RPMI7951 (cell line): Measurements from ENCODE around the gene OPCML. TPM values are rescaled to one million over a fixed set of nuclear protein-coding genes. Genes with fewer than 3 reads are reported as not detected.

Experiments
- DNase-seq: peaks from one replicate; pipeline ENCODE4 v3.0.0-alpha.2; 2012; ENCODE audit warnings: low read depth
- total RNA-seq: library from RNA; depleted of rRNA; stranded (reverse); fragments of >200 nt; shearing (Covaris generic); gene quantifications from 2 replicates; pipeline ENCODE4 v1.2.3, GENCODE V29; 2014

The OPCML gene
- total RNA-seq, 1 experiment from 2014 or later: not detected

- no peak for DNase-seq
Observed at GRCh38 chr11:133075351-133075750, 456.9 kb downstream of the OPCML start.

- no peak for DNase-seq
Observed at GRCh38 chr11:133072858-133073582, 459.3 kb downstream of the OPCML start.

GRCh38 chr11:133072378-133072777 lies 459.9 kb downstream of the OPCML start:
- DNase-seq: peak; percentile 32

DNA sequence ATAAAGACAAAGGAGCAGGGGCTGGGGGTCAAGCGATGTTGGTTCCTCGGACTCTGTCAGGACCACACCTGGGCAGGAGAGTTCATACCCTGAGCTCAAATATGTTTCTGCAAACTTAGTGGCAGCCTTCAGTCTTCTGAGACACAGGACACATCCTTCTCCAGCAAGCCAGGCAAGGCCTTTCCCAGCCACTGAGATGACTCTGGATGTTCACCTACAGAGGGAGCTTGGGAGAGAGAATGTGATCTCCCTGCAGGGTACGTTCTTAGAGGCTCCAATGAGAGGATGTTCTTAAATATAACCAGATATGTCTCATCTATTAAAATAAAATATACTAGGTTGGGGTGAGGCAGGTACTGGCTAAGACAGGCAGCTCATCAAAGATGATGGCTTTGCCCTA lies 461.5 kb downstream of the OPCML start:
- no peak for DNase-seq

DNA sequence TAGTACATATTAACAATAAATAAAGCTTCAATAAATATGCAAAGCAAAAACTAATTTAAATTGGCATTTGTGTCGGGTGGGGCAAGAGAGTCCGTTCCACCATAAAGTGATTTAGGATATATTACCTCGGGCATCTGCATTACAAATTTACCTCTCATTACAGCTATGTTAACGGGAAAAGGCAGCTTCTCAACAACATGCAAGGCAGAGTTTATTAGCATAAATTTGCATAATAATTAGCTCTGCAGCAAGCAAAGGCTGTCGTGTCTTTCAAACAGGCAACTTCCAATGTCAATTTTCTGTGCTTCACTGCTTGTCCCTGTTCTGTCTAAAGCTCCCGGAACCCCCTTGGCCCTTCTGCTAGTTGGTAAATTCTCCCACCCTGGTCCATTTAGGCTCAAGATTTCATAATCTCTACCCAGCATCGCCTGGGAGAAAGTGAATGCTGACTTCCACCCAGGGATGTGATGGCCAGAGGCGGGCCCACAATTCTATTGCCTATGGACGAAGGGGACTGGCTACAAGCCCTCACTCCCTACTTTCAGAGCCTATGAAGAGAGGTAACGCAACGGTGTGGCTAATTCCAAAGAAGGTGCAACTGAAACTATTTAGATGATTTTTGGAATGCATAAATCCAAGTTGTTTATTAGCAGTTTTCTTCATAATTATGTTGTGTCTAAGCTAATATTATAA lies 462.1 kb downstream of the OPCML start:
- DNase-seq: no peak

GRCh38 chr11:133065847-133066485 lies 466.3 kb downstream of the OPCML start:
- DNase-seq: no peak

- DNase-seq: no peak
Observed at GRCh38 chr11:133064961-133065360, 467.3 kb downstream of the OPCML start.

- DNase-seq: peak; percentile 63
Observed at GRCh38 chr11:133064152-133064877, 468.0 kb downstream of the OPCML start.

DNA sequence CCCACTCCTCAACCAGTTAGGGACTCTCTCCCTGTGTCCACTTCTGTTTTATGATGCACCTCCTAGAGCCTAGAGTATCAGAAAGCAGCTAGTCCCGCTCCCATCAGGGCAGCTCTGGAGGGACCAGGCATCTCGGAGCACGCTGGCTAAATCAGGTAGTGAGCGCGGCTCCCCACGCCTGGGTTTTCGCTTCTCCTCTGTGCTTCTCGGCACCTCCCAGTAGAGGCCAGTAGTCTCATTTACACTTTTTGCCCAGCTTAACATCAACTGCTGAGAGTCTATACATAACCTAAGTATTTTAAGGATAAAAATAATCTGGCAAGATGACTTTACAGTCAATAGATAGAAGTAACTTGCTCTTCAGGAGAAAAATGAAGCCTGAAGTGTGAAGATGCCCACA lies 473.8 kb downstream of the OPCML start:
- no peak for DNase-seq

DNA sequence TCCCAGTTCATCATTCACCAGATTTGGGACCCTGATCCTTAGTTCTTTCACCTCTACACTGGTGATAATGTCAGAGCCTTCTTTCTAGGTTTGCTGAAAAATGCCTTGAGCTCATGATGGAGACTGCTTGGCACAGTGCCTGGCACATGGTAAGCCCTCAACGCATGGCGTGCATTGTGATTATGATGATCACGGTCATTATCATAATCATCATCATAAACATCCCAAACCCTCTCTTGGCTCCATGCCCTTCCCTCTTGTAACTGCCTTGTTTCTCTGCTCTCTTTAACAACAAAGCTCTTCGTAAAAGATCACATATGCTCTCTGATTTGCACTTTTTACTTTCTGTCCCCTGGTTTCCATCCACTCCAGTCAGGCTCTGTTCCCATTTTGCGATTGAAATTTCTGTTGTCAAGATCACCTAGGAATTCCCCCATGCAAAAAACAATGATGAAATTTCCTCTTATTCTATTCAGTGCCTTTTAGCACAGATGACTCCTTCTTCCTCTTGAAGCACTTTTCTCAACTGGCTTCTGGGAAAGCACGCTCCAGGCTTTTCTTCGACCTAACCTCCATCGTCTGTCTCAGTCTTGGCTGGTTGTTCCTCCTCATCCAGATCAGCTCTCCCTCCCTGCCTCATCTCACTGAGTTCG lies 479.1 kb downstream of the OPCML start:
- DNase-seq: no peak

GRCh38 chr11:133052537-133052936 lies 479.8 kb downstream of the OPCML start:
- no peak for DNase-seq

- DNase-seq: no peak
Observed at GRCh38 chr11:133049244-133050019, 482.9 kb downstream of the OPCML start.

GRCh38 chr11:133048270-133048669 lies 484.0 kb downstream of the OPCML start:
- no peak for DNase-seq

DNA sequence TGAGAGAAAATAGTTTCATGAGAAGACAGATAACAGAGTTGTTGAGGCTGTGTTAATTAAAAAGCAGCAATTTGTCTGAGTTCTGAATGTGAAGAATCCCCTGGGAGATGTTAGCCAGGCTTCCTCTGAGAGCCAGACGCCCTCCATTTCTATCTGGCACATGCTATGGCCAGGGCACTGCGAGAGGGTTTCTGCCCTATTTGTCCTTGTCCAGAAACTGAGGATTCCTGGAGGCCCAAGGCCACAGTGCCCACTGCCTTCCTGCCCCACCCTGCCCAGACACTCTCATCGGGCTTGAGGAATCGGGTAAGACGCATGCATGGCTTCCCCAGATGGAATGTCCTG lies 484.6 kb downstream of the OPCML start:
- no peak for DNase-seq

DNA sequence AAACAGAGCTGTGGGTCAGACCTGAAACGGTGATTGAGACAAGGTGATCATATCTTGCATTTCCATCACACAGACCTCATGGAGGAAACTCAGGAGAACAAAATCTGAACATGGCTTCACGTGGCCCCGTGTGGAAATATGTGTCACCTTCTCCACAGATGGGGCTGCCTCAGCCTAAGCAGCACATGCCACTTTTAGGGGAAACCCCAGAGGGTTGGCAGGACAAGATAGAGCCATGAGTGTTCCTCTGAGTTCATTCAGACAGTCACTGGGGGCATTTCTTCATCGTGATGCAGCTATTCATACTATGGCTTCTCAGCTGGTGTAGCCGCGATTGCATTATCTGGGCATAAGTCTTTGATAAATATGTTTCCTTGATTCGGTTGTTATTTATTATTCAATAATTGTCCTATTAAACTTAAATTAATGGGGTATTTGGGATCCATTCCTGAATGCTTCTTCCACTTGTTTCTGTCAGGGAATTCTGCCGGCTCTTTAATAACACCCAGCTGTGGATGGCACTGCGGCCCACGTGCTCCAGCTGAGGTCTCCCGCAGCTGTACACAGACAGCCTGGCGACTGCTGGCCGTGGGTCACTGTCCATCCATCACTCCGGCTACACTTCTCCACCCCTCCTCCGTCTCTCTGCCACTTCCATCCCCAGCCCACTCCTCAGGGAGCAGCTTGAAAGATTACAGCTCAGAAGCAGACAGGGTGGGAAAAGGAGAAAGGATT lies 485.1 kb downstream of the OPCML start:
- no peak for DNase-seq

DNA sequence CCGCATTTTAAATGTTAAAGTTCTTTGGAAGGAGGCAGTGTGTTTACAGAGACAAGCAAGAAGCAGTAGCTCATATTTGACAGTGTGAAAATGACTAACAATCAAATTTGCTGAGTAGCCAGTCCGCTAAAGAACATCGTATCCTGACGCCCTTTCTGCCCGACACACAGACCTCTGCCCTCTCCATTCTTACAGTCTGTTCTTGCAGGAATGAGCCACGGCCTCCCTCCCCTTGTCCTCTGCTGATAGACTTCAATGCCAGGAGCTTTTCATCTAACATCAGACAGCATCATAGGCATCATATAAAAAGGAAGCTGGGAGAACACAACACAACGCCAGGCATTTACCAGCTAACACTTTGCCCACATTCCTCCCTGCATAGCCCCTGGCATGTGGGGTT lies 486.0 kb downstream of the OPCML start:
- DNase-seq: no peak

- DNase-seq: no peak
Observed at GRCh38 chr11:133041928-133042882, 490.1 kb downstream of the OPCML start.

- no peak for DNase-seq
Observed at GRCh38 chr11:133041181-133041580, 491.1 kb downstream of the OPCML start.

DNA sequence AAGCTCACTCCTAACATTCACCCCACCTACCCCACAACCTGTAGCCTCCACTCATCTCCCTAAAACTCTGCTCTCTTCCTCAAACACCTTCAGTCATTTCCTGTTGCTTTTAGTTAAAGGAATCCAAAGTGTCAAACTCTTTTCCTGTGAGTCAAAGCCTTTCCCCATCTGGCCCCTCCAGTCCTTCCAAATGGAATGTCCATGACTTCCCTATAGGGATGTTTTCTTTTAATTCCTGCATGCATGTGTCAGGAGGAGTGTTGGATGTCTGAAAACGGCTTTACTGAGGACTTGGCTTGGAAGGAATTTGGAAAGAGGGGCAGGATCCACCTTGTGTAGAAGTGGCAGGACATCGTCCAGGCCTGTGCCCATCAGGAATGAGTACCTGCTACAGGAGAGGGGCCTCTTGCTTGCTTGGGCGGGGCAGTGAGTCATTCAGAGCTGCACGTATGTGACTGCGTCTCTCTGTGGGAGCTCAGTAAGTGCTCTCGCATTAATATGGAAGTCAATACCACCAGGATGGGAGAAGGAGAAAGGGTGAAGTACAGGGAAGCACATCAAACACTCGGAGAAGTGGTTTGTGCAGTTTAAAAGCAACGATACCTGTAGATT lies 491.9 kb downstream of the OPCML start:
- peak; percentile 4 for DNase-seq
